Measurements from ENCODE around the gene CCS.

The CCS gene

DNA sequence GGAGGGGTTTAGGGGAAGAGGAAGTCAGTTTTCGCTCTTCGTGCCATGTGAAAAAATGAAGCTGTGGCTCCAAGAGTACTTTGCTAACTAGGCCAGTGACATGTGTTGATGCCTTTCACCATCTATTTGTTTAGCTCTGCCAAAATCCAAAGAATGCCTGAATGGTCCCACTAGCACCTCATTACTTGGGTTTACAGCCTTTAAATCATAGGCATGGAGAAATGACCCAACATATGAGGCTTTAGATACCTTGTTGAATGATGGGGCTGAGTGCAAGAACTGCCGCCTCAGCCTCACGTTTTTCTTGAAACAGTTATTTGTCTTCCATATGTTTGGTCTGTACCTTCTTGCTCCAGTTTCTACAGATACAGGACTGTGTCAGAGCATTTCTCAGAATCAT, 53.8 kb downstream of the CCS start:
- H3K4me3 ChIP-seq (ENCODE audit: low read depth, low read length): no peak overlapping the region
- no peak for DNase-seq (ENCODE audit: low read depth)

DNA sequence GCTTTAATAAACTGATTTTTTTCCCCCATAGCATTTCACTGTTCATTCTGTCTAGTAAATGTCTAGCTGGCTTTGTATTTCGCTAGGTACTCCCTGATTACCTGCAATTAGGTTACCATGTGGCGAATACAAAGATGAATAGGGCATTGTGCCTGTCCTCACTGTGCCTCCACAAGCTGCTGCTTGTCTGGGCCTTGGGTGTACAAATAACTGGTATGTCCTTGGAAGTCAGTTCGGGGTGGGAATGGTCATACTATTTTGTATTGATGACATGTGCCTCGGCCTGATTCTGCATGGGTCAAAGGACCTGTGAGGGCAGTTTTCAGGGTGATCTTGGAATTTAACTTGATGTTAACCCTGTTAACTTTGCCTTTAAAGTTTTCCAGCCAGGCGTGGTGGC, 56.9 kb downstream of the CCS start:
- H3K4me3 ChIP-seq (ENCODE audit: low read depth, low read length): no peak overlapping the region
- no peak for DNase-seq (ENCODE audit: low read depth)

DNA sequence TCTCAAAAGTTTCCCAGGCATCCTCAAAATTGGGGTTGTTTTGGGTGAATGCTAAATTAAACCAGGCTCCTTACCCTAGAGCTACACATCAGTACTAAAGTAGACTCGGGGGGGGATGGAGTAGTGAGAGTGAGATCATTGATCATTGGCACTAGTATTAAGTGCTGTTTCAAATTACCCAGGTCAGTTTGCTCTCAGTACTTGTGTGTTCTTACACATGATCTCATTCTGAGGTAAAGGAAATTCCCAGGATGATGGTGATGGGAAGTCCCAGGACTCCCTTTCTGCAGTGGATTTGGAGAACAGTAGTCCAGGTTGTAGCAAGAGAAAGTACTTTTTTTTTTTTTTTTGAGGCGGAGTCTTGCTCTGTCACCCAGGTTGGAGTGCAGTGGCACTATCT, 58.0 kb downstream of the CCS start:
- DNase-seq (ENCODE audit: low read depth): no peak
- no peak overlapping the region for H3K4me3 ChIP-seq (ENCODE audit: low read depth, low read length)

DNA sequence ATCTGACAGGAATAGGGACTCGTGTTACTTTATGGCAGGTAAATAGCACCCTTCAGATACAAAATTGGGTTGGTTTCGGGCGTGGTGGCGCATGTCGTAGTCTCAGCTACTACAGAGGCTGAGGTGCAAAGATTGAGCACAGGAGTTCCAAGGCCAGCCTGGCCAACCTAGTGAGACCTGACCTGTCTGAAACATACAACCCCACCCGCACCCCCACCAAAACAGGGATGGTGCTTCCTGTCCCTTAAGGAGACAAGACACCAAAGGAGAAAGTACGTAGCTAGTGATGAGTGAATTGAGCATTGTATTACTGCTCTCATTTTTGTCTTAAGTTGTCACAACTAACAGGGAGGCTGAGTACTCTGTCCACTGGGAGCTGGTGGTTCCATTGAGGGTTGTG, 59.7 kb downstream of the CCS start:
- no peak overlapping the region for H3K4me3 ChIP-seq (ENCODE audit: low read depth, low read length)
- DNase-seq (ENCODE audit: low read depth): no peak

DNA sequence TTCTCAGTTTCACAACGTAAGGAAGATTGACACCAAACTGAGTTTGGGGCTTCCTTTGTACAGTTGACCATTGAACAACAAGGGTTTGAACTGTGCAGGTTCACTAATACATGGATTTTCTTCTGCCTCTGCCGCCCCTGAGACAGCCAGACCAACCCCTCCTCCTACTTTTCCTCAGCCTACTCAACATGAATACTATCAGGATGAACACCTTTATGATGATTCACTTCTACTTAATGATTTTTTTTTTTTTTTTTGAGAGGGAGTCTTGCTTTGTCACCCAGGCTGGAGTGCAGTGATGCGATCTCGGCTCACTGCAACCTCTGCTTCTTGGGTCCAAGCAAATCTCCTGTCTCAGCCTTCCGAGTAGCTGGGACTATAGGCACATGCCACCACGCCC, 60.1 kb downstream of the CCS start:
- DNase-seq (ENCODE audit: low read depth): no peak
- H3K4me3 ChIP-seq (ENCODE audit: low read depth, low read length): no peak overlapping the region

All from skeletal muscle cell (primary cell).